Spleen (tissue), 11 donors: ENCODE data around the gene SULT1B1. TPM values are rescaled to one million over a fixed set of nuclear protein-coding genes. Genes with fewer than 3 reads are reported as not detected.

Source experiments
- DNase-seq: peaks from one replicate; pipeline ENCODE4 v3.0.0-alpha.2; 2020
- H3K27ac ChIP-seq, 8 donors: fragments of 200-600 bp; sonication (generic) in 7 of 8; 1 replicate in 4 of 8; 2 replicates in 4 of 8; pipeline versions ENCODE4 v1.5.0 to v1.8.0; 2016 to 2021; ENCODE audit warnings: inconsistent platforms in 4 of 8, mild to moderate bottlenecking in 4 of 8, moderate library complexity in 1 of 8
- H3K27me3 ChIP-seq, 7 donors: fragments of 200-600 bp; sonication (generic) in 6 of 7; replicated peaks in 1 of 7; 1 replicate in 4 of 7; 2 replicates in 3 of 7; pipeline versions ENCODE4 v1.5.0 to v1.8.0; 2016 to 2021; ENCODE audit warnings: inconsistent platforms in 3 of 7, mild to moderate bottlenecking in 1 of 7
- H3K36me3 ChIP-seq, 6 donors: fragments of 200-600 bp; sonication (generic) in 5 of 6; 1 replicate in 4 of 6; 2 replicates in 2 of 6; pipeline versions ENCODE4 v1.5.0 to v1.8.0; 2016 to 2021; ENCODE audit warnings: inconsistent platforms in 2 of 6
- H3K4me1 ChIP-seq, 6 donors: fragments of 200-600 bp; sonication (generic) in 5 of 6; 1 replicate in 3 of 6; 2 replicates in 3 of 6; pipeline versions ENCODE4 v1.5.0 to v1.8.0; 2016 to 2021; ENCODE audit warnings: inconsistent platforms in 3 of 6
- H3K4me3 ChIP-seq, 8 donors: fragments of 200-600 bp; sonication (generic) in 7 of 8; 1 replicate in 4 of 8; 2 replicates in 4 of 8; pipeline versions ENCODE4 v1.5.0 to v1.8.0; 2016 to 2021; ENCODE audit warnings: inconsistent platforms in 4 of 8, mild to moderate bottlenecking in 4 of 8, moderate library complexity in 2 of 8
- H3K9me3 ChIP-seq, 8 donors: fragments of 200-600 bp; sonication (generic) in 7 of 8; 1 replicate in 4 of 8; 2 replicates in 4 of 8; pipeline versions ENCODE4 v1.5.0 to v1.8.0; 2016 to 2021; ENCODE audit warnings: inconsistent platforms in 4 of 8
- CTCF ChIP-seq, 11 experiments: fragments of 200-600 bp in 7 of 11; fragments of 450-650 bp in 4 of 11; sonication (generic) in 4 of 11; IDR thresholded peaks in 8 of 11; conservative IDR thresholded peaks in 3 of 11; 1 replicate in 7 of 11; 2 replicates in 4 of 11; pipeline versions ENCODE4 v1.4.0 to v1.8.0; 2016 to 2021; ENCODE audit warnings: antibody characterized with exemption in 11 of 11, inconsistent platforms in 4 of 11, mild to moderate bottlenecking in 1 of 11
- POLR2A ChIP-seq, 3 donors: fragments of 450-650 bp; IDR thresholded peaks; one replicate each; pipeline ENCODE4 v1.5.1; 2017; ENCODE audit warnings: antibody characterized with exemption in 3 of 3, mild to moderate bottlenecking in 1 of 3
- POLR2AphosphoS5 ChIP-seq, 3 donors: sonication (generic); formaldehyde crosslinking; IDR thresholded peaks; one replicate each; pipeline ENCODE4 v1.5.1; 2017; ENCODE audit warnings: antibody characterized with exemption in 3 of 3
- WGBS, 5 donors: extraction: QIAGEN DNeasy Blood & Tissue Kit in 3 of 5; methylation state at CpG; one replicate each; pipeline versions ENCODE4 v1.1.5 to v1.1.7; 2013 to 2018; 5-methylcytosine and 5-hydroxymethylcytosine counted together
- intact Hi-C: fragments of 100-400 bp; cut with DNase I; formaldehyde crosslinking; loops from one replicate; pipeline ENCODE4 v1.15.0; 2023; ENCODE audit warnings: low total_unique reads
- polyA plus RNA-seq, 3 donors: library from polyadenylated mRNA; stranded (reverse); fragments of 200-250 nt; gene quantifications; one replicate each; pipeline ENCODE4 v1.2.1, GENCODE V29; 2013
- total RNA-seq, 7 donors: library from RNA; depleted of rRNA in 3 of 7; stranded (reverse); fragments of >200 nt in 3 of 7; fragmentation: NEBNext Ultra II Directional in 4 of 7; extraction: Animal tissue kit (Norgen Biotek cat#: 25700) in 4 of 7; gene quantifications; one replicate each; pipeline versions ENCODE4 v1.1.0 to v1.2.1, GENCODE V29; 2016 to 2021
- donor health status: healthy with polysubstance abuse.
- donor health status: DM: no; HTN: no; CAD: no; lungs with moderate emphysema.
- donor health status: DM: no; HTN: no; CAD: no.
- donor health status: Bipolar disorder and iron deficiency.
- donor health status: healthy.
- donor health status: DM: no; HTN: no; CAD: no.
- donor health status: DM: yes; HTN: yes; CAD: no.

The SULT1B1 gene
- total and polyA plus RNA-seq, 10 donors = 1.1 to 53.1 (median 21.9) TPM

- intact Hi-C loops = no loop called here
- H3K4me1 ChIP-seq = peaks cover 2 to 41% (median 17%) of the 10 kb centered on the region in 6 donors
- TF ChIP-seq CTCF (IDR thresholded peaks at IDR 0.05 in 8 of 11, conservative IDR thresholded peaks at IDR 0.05 in 3 of 11) (no peak), POLR2AphosphoS5 (IDR thresholded peaks at IDR 0.05) (peak in 1 of 3 donors; percentile 10), POLR2A (IDR thresholded peaks at IDR 0.05) (no peak)
- H3K9me3 ChIP-seq = no peaks in the 10 kb centered on the region
- 51 to 66% (median 55%) methylated on average over 6 of the region's 6 CpGs for WGBS, 5 donors
- H3K27ac ChIP-seq = peak overlapping the region; percentile 40 to 86 (median 80)
- H3K27me3 ChIP-seq = no peaks in the 10 kb centered on the region
- H3K36me3 ChIP-seq = no peaks in the 10 kb centered on the region
- peak overlapping the region in 5 of 8 donors; percentile 20 to 55 (median 29) for H3K4me3 ChIP-seq
- no peak for DNase-seq
These were observed 1.2 kb downstream of the SULT1B1 start for GRCh38 chr4:69759189-69759604.

GRCh38 chr4:69757464-69757863 is 3.0 kb downstream of the SULT1B1 start:
- Histone ChIP-seq H3K4me3 (peak overlapping the region in 1 of 8 donors; percentile 13), H3K27ac (peak overlapping the region in 5 of 8 donors; percentile 79 to 86 (median 85)), H3K4me1 (peaks cover 0 to 41% (median 14%) of the 10 kb centered on the region in 6 donors), H3K27me3 (no peaks in the 10 kb centered on the region), H3K36me3 (no peaks in the 10 kb centered on the region), H3K9me3 (no peaks in the 10 kb centered on the region)
- DNase-seq = no peak
- 72 to 90% (median 79%) methylated on average over 2 of the region's 2 CpGs for WGBS, 5 donors
- no peak for TF ChIP-seq POLR2A (IDR thresholded peaks at IDR 0.05)
- TF ChIP-seq POLR2AphosphoS5 (IDR thresholded peaks at IDR 0.05) = no peak
- no peak for TF ChIP-seq CTCF (IDR thresholded peaks at IDR 0.05 in 8 of 11, conservative IDR thresholded peaks at IDR 0.05 in 3 of 11)
- intact Hi-C loops = no loop called here

DNA sequence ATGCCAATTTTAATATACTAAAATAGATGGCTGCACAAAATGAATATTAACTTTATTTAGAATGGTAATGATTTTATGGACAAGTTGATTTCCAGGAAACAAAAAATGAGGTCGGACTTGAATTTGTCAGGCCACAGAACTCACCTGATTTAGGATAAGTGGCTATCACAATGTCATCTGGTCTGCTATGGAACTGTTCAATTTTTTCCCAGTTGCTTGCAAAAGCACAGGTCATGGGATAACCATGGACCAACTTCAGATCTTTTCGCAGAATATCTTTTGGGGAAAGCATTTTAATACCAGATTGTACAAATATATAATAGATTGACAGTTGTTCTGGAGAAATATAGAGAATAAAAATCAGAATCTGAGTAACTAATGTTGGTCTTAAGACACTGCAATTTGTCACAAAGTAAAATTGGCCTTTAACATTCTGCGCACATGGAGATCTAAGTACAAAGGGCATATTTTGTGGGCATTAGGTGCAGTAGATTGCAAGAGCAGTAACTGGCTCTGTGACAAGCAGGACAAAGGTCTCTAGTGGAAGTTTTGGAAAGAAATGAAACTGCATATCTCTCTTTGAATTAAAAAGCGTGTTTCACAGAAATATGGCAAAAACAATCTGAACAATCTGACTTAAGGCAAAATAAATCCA is 5.4 kb downstream of the SULT1B1 start:
- no peak overlapping the region for H3K4me3 ChIP-seq
- H3K36me3 ChIP-seq = no peaks in the 10 kb centered on the region
- H3K9me3 ChIP-seq = peaks cover 0 to 8% (median 0%) of the 10 kb centered on the region in 8 donors
- WGBS, 5 donors = 87 to 90% (median 88%) methylated on average over 4 of the region's 4 CpGs
- H3K27ac ChIP-seq = peak overlapping the region in 1 of 8 donors; percentile 19
- no peaks in the 10 kb centered on the region for H3K27me3 ChIP-seq
- peaks cover 0 to 33% (median 10%) of the 10 kb centered on the region in 6 donors for H3K4me1 ChIP-seq
- intact Hi-C loops = no loop called here
- no peak for DNase-seq
- TF ChIP-seq POLR2A (IDR thresholded peaks at IDR 0.05) (no peak), CTCF (IDR thresholded peaks at IDR 0.05 in 8 of 11, conservative IDR thresholded peaks at IDR 0.05 in 3 of 11) (no peak), POLR2AphosphoS5 (IDR thresholded peaks at IDR 0.05) (no peak)

DNA sequence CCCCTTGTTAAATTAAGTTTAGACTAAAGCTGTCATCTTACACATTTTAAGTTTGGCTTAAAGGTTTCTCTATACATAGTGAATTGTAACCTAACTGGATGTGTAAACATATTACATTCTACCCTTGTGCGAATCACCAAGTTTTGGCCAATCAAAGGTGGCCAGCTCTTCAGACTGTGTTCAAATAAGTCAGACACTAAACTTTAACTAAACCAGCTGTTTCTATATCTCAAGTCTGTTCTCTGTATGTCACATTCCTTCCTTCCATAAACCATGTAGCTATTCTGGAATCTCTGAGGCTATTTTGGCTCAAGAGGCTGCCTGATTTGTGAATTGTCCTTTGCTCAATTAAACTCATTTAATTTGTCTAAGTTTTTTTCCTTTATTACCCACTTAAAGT is 6.7 kb downstream of the SULT1B1 start:
- intact Hi-C loops = no loop called here
- TF ChIP-seq CTCF (IDR thresholded peaks at IDR 0.05 in 8 of 11, conservative IDR thresholded peaks at IDR 0.05 in 3 of 11) (no peak), POLR2AphosphoS5 (IDR thresholded peaks at IDR 0.05) (no peak), POLR2A (IDR thresholded peaks at IDR 0.05) (no peak)
- Histone ChIP-seq H3K27me3 (no peaks in the 10 kb centered on the region), H3K4me3 (no peak overlapping the region), H3K36me3 (no peaks in the 10 kb centered on the region), H3K4me1 (peaks cover 0 to 24% (median 8%) of the 10 kb centered on the region in 6 donors), H3K9me3 (peaks cover 0 to 8% (median 0%) of the 10 kb centered on the region in 8 donors), H3K27ac (peak overlapping the region in 2 of 8 donors; percentile 82 to 84)
- 86 to 98% (median 88%) methylated on average over 1 of the region's 1 CpG for WGBS, 5 donors
- DNase-seq = no peak
